Upper lobe of right lung (tissue), 1 donor: ENCODE measurements around the gene OR1J1. TPM values are rescaled to one million over a fixed set of nuclear protein-coding genes. Genes with fewer than 3 reads are reported as not detected.

Experiments used
- ATAC-seq: fragments of 200-7000 bp; cut with Tn5 transposase; one replicate; pipeline ENCODE4 v1.9.1; 2020; ENCODE audit warnings: mild to moderate bottlenecking, moderate library complexity
- DNase-seq: peaks from one replicate; pipeline ENCODE4 v3.0.0-alpha.2; 2020
- H3K27ac ChIP-seq: fragments of 200-600 bp; one replicate; pipeline ENCODE4 v1.8.0; 2022
- H3K27me3 ChIP-seq: fragments of 200-600 bp; one replicate; pipeline ENCODE4 v1.8.0; 2022; ENCODE audit warnings: mild to moderate bottlenecking
- H3K36me3 ChIP-seq: fragments of 200-600 bp; one replicate; pipeline ENCODE4 v1.8.0; 2022
- H3K4me1 ChIP-seq: fragments of 200-600 bp; one replicate; pipeline ENCODE4 v1.8.0; 2022
- H3K4me3 ChIP-seq: fragments of 200-600 bp; one replicate; pipeline ENCODE4 v1.8.0; 2022; ENCODE audit warnings: mild to moderate bottlenecking
- H3K9me3 ChIP-seq: fragments of 200-600 bp; one replicate; pipeline ENCODE4 v1.8.0; 2022
- CTCF ChIP-seq: fragments of 200-600 bp; IDR thresholded peaks from one replicate; pipeline ENCODE4 v1.8.0; 2022; ENCODE audit warnings: antibody characterized with exemption
- intact Hi-C: fragments of 100-400 bp; cut with DNase I; formaldehyde crosslinking; loops from one replicate; pipeline ENCODE4 v1.11.0; 2022
- total RNA-seq: library from RNA; stranded (reverse); fragmentation: NEBNext Ultra II Directional; extraction: Animal tissue kit (Norgen Biotek cat#: 25700); gene quantifications from one replicate; pipeline ENCODE4 v1.2.1, GENCODE V29; 2021
- donor health status: DM: no; HTN: yes; CAD: no; lungs with severe emphysema.

Gene OR1J1
- total RNA-seq, 1 donor from 2014 or later: not detected

DNA sequence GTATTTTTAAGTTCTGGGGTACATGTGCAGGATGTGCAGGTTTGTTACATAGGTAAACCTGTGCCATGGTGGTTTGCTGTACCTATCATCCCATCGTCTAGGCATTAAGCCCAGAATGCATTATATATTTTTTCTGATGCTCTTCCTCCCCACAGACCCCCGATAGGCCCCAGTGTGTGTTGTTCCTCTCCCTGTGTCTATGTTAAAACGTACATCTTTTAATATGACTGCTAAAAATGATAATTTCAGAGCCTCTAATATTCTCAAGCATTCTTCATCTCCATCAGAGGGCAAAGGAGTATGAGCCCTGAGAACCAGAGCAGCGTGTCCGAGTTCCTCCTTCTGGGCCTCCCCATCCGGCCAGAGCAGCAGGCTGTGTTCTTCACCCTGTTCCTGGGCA is 32.8 kb upstream of the OR1J1 start, which contains the start of gene OR1J2:
OR1J2 (plus strand) TSS at position 301 of the 400 bp plus-strand sequence; CDS start at position 301, 0 bp downstream.
- Histone ChIP-seq H3K27me3 (no peaks in the 10 kb centered on the region), H3K27ac (no peak within 1 kb of the TSS), H3K9me3 (no peaks in the 10 kb centered on the region), H3K4me3 (no peak within 1 kb of the TSS), H3K4me1 (no peaks in the 10 kb centered on the region), H3K36me3 (no peaks in the 10 kb centered on the region)
- ATAC-seq (no peak), DNase-seq (no peak)
- no peak for TF ChIP-seq CTCF
- intact Hi-C loops: no loop called here

DNA sequence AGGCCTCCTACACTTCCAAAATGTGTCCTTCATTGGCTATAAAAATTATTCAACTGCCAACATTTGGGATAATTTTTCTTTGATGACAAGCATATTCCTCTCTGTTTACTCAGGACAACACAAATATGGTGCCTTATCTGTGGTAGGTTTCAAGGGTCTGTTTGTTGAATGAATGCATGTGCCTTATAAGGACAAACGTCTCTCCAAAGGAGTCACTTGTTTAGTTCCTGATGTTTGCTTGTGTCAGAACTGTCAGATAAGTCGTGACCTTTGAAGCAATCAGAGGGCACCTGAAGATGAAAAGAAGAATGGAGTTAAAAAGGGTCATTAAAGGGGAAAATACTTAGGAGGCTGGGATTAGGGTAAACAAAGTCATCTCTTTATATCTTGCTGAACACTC is 29.2 kb upstream of the OR1J1 start:
- ATAC-seq: no peak
- Histone ChIP-seq H3K4me3 (no peak overlapping the region), H3K27ac (no peak overlapping the region), H3K36me3 (no peaks in the 10 kb centered on the region), H3K9me3 (no peaks in the 10 kb centered on the region), H3K27me3 (no peaks in the 10 kb centered on the region), H3K4me1 (no peaks in the 10 kb centered on the region)
- no peak for DNase-seq
- no peak for TF ChIP-seq CTCF
- intact Hi-C loops: no loop called here

GRCh38 chr9:122498883-122499288 is 21.2 kb upstream of the OR1J1 start:
- no peak overlapping the region for H3K27ac ChIP-seq
- DNase-seq: no peak
- ATAC-seq: peak; percentile 87
- TF ChIP-seq CTCF: peak; percentile 78
- H3K36me3 ChIP-seq: no peaks in the 10 kb centered on the region
- no peaks in the 10 kb centered on the region for H3K9me3 ChIP-seq
- intact Hi-C loops: no loop called here
- no peaks in the 10 kb centered on the region for H3K4me1 ChIP-seq
- no peak overlapping the region for H3K4me3 ChIP-seq
- H3K27me3 ChIP-seq: no peaks in the 10 kb centered on the region

DNA sequence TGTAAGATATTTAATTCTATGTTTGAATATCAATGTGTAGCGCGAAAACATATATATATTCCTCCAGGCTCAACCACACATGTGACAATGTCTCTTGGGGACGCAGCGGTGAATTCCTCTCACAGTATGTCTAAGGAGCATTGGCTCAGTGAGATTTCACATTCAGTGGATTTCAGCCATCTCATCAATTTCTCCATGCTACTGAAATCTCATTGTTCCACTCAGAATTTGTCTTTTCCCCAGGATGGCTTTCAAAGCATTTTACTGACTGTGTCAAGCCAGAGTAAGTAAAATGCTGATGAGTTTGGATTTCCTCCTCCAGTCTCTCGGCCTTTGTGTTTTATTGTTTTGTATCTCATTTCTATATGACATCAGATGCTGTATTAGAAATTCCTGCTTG is 1.3 kb upstream of the OR1J1 start:
- Histone ChIP-seq H3K9me3 (no peaks in the 10 kb centered on the region), H3K27ac (no peak overlapping the region), H3K36me3 (no peaks in the 10 kb centered on the region), H3K4me1 (no peaks in the 10 kb centered on the region), H3K27me3 (no peaks in the 10 kb centered on the region), H3K4me3 (no peak overlapping the region)
- ATAC-seq (no peak), DNase-seq (no peak)
- intact Hi-C loops: no loop called here
- TF ChIP-seq CTCF: no peak

DNA sequence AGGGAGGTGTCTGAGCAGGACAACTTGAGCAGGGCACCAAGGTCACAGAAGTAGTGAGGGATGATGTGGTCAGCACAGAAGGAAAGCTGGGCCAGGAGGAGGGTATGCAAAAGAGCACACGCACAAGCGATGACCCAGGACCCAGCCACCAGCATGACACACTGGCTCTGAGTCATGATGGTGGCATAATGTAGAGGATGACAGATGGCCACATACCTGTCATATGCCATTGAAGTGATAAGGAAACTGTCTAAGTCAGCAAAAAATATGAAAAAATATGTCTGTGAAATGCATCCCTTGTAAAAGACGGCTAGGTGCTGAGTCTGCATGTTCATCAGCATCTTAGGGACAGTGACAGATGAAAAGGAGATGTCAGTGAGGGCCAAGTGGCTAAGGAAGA is 380 bp downstream of the OR1J1 start:
- no peak for TF ChIP-seq CTCF
- intact Hi-C loops: no loop called here
- Histone ChIP-seq H3K4me3 (no peak overlapping the region), H3K4me1 (no peaks in the 10 kb centered on the region), H3K27me3 (no peaks in the 10 kb centered on the region), H3K9me3 (no peaks in the 10 kb centered on the region), H3K36me3 (no peaks in the 10 kb centered on the region), H3K27ac (no peak overlapping the region)
- no peak for ATAC-seq
- no peak for DNase-seq

GRCh38 chr9:122475717-122476116 is 2.0 kb downstream of the OR1J1 start:
- no peak overlapping the region for H3K27ac ChIP-seq
- TF ChIP-seq CTCF: no peak
- H3K4me1 ChIP-seq: no peaks in the 10 kb centered on the region
- H3K9me3 ChIP-seq: no peaks in the 10 kb centered on the region
- no peaks in the 10 kb centered on the region for H3K27me3 ChIP-seq
- H3K36me3 ChIP-seq: no peaks in the 10 kb centered on the region
- DNase-seq: no peak
- H3K4me3 ChIP-seq: no peak overlapping the region
- no peak for ATAC-seq
- intact Hi-C loops: no loop called here
